ENCODE data around the gene GAREM2.

GAREM2 gene

GRCh38 chr2:26215833-26216232, 42.9 kb downstream of the GAREM2 start:
- Histone ChIP-seq H3K4me1 (ENCODE audit: control insufficient read depth, insufficient read depth, low read length) (no peaks in the 10 kb centered on the region), H3K36me3 (ENCODE audit: control insufficient read depth, insufficient read depth, low read length, severe bottlenecking) (peaks cover 95% of the 10 kb centered on the region)

GRCh38 chr2:26216587-26216986, 43.7 kb downstream of the GAREM2 start:
- H3K4me3 ChIP-seq (ENCODE audit: low read length): no peak overlapping the region
- peaks cover 95% of the 10 kb centered on the region for H3K36me3 ChIP-seq (ENCODE audit: control insufficient read depth, insufficient read depth, low read length, severe bottlenecking)
- H3K9me3 ChIP-seq (ENCODE audit: control insufficient read depth, low read length): peaks cover 11% of the 10 kb centered on the region
- H3K27me3 ChIP-seq (replicated peaks; ENCODE audit: control insufficient read depth, insufficient read depth, low read length): no peaks in the 10 kb centered on the region
- no peak overlapping the region for H3K9ac ChIP-seq (ENCODE audit: low read length)
- DNase-seq (ENCODE audit: low read depth): no peak
- H3K4me1 ChIP-seq (ENCODE audit: control insufficient read depth, insufficient read depth, low read length): no peaks in the 10 kb centered on the region

More at GRCh38 chr2:26215833-26216232, 42.9 kb downstream of the GAREM2 start:
- no peak overlapping the region for H3K4me3 ChIP-seq (ENCODE audit: low read length)
- DNase-seq (ENCODE audit: low read depth): no peak
- no peak overlapping the region for H3K9ac ChIP-seq (ENCODE audit: low read length)
- peaks cover 11% of the 10 kb centered on the region for H3K9me3 ChIP-seq (ENCODE audit: control insufficient read depth, low read length)
- H3K27me3 ChIP-seq (replicated peaks; ENCODE audit: control insufficient read depth, insufficient read depth, low read length): no peaks in the 10 kb centered on the region

GRCh38 chr2:26217720-26218119, 44.8 kb downstream of the GAREM2 start:
- Histone ChIP-seq H3K9ac (ENCODE audit: low read length) (no peak overlapping the region), H3K4me3 (ENCODE audit: low read length) (no peak overlapping the region), H3K4me1 (ENCODE audit: control insufficient read depth, insufficient read depth, low read length) (no peaks in the 10 kb centered on the region), H3K36me3 (ENCODE audit: control insufficient read depth, insufficient read depth, low read length, severe bottlenecking) (peaks cover 95% of the 10 kb centered on the region), H3K27me3 (replicated peaks; ENCODE audit: control insufficient read depth, insufficient read depth, low read length) (no peaks in the 10 kb centered on the region), H3K9me3 (ENCODE audit: control insufficient read depth, low read length) (peaks cover 11% of the 10 kb centered on the region)
- DNase-seq (ENCODE audit: low read depth): no peak

GRCh38 chr2:26223018-26223417, 50.1 kb downstream of the GAREM2 start:
- no peak for DNase-seq (ENCODE audit: low read depth)
- H3K9ac ChIP-seq (ENCODE audit: low read length): no peak overlapping the region
- H3K4me1 ChIP-seq (ENCODE audit: control insufficient read depth, insufficient read depth, low read length): no peaks in the 10 kb centered on the region
- no peak overlapping the region for H3K4me3 ChIP-seq (ENCODE audit: low read length)
- H3K36me3 ChIP-seq (ENCODE audit: control insufficient read depth, insufficient read depth, low read length, severe bottlenecking): peaks cover 95% of the 10 kb centered on the region
- peaks cover 19% of the 10 kb centered on the region for H3K9me3 ChIP-seq (ENCODE audit: control insufficient read depth, low read length)
- no peaks in the 10 kb centered on the region for H3K27me3 ChIP-seq (replicated peaks; ENCODE audit: control insufficient read depth, insufficient read depth, low read length)

GRCh38 chr2:26224095-26224494, 51.2 kb downstream of the GAREM2 start:
- no peak for DNase-seq (ENCODE audit: low read depth)
- Histone ChIP-seq H3K27me3 (replicated peaks; ENCODE audit: control insufficient read depth, insufficient read depth, low read length) (no peaks in the 10 kb centered on the region), H3K9me3 (ENCODE audit: control insufficient read depth, low read length) (peaks cover 17% of the 10 kb centered on the region), H3K9ac (ENCODE audit: low read length) (no peak overlapping the region), H3K4me3 (ENCODE audit: low read length) (no peak overlapping the region), H3K4me1 (ENCODE audit: control insufficient read depth, insufficient read depth, low read length) (no peaks in the 10 kb centered on the region), H3K36me3 (ENCODE audit: control insufficient read depth, insufficient read depth, low read length, severe bottlenecking) (peaks cover 97% of the 10 kb centered on the region)

GRCh38 chr2:26229595-26229994, 56.7 kb downstream of the GAREM2 start:
- H3K9me3 ChIP-seq (ENCODE audit: control insufficient read depth, low read length): peaks cover 17% of the 10 kb centered on the region
- H3K27me3 ChIP-seq (replicated peaks; ENCODE audit: control insufficient read depth, insufficient read depth, low read length): no peaks in the 10 kb centered on the region
- H3K9ac ChIP-seq (ENCODE audit: low read length): no peak overlapping the region
- peaks cover 100% of the 10 kb centered on the region for H3K36me3 ChIP-seq (ENCODE audit: control insufficient read depth, insufficient read depth, low read length, severe bottlenecking)
- H3K4me1 ChIP-seq (ENCODE audit: control insufficient read depth, insufficient read depth, low read length): no peaks in the 10 kb centered on the region
- no peak overlapping the region for H3K4me3 ChIP-seq (ENCODE audit: low read length)
- DNase-seq (ENCODE audit: low read depth): no peak

GRCh38 chr2:26230806-26231205, 57.9 kb downstream of the GAREM2 start:
- Histone ChIP-seq H3K27me3 (replicated peaks; ENCODE audit: control insufficient read depth, insufficient read depth, low read length) (no peaks in the 10 kb centered on the region), H3K4me3 (ENCODE audit: low read length) (no peak overlapping the region), H3K4me1 (ENCODE audit: control insufficient read depth, insufficient read depth, low read length) (no peaks in the 10 kb centered on the region), H3K9ac (ENCODE audit: low read length) (no peak overlapping the region), H3K36me3 (ENCODE audit: control insufficient read depth, insufficient read depth, low read length, severe bottlenecking) (peaks cover 100% of the 10 kb centered on the region), H3K9me3 (ENCODE audit: control insufficient read depth, low read length) (peaks cover 14% of the 10 kb centered on the region)
- no peak for DNase-seq (ENCODE audit: low read depth)

- peaks cover 81% of the 10 kb centered on the region for H3K36me3 ChIP-seq (ENCODE audit: control insufficient read depth, insufficient read depth, low read length, severe bottlenecking)
Observed at GRCh38 chr2:26235089-26235488, 62.2 kb downstream of the GAREM2 start.

GRCh38 chr2:26237868-26238267, 65.0 kb downstream of the GAREM2 start:
- Histone ChIP-seq H3K9me3 (ENCODE audit: control insufficient read depth, low read length) (no peaks in the 10 kb centered on the region), H3K36me3 (ENCODE audit: control insufficient read depth, insufficient read depth, low read length, severe bottlenecking) (peaks cover 54% of the 10 kb centered on the region), H3K27me3 (replicated peaks; ENCODE audit: control insufficient read depth, insufficient read depth, low read length) (no peaks in the 10 kb centered on the region), H3K4me3 (ENCODE audit: low read length) (no peak overlapping the region), H3K9ac (ENCODE audit: low read length) (no peak overlapping the region), H3K4me1 (ENCODE audit: control insufficient read depth, insufficient read depth, low read length) (peaks cover 48% of the 10 kb centered on the region)
- no peak for DNase-seq (ENCODE audit: low read depth)

More at GRCh38 chr2:26235089-26235488, 62.2 kb downstream of the GAREM2 start:
- H3K9me3 ChIP-seq (ENCODE audit: control insufficient read depth, low read length): no peaks in the 10 kb centered on the region
- H3K4me1 ChIP-seq (ENCODE audit: control insufficient read depth, insufficient read depth, low read length): peaks cover 26% of the 10 kb centered on the region
- DNase-seq (ENCODE audit: low read depth): no peak
- H3K4me3 ChIP-seq (ENCODE audit: low read length): no peak overlapping the region
- H3K9ac ChIP-seq (ENCODE audit: low read length): no peak overlapping the region
- H3K27me3 ChIP-seq (replicated peaks; ENCODE audit: control insufficient read depth, insufficient read depth, low read length): no peaks in the 10 kb centered on the region

- no peaks in the 10 kb centered on the region for H3K27me3 ChIP-seq (replicated peaks; ENCODE audit: control insufficient read depth, insufficient read depth, low read length)
- H3K9ac ChIP-seq (ENCODE audit: low read length): peak overlapping the region; percentile 28
- peak; percentile 69 for DNase-seq (ENCODE audit: low read depth)
Observed at GRCh38 chr2:26238311-26238958, 65.5 kb downstream of the GAREM2 start.

More at GRCh38 chr2:26238311-26238958, 65.5 kb downstream of the GAREM2 start:
- H3K36me3 ChIP-seq (ENCODE audit: control insufficient read depth, insufficient read depth, low read length, severe bottlenecking): peaks cover 48% of the 10 kb centered on the region
- H3K4me1 ChIP-seq (ENCODE audit: control insufficient read depth, insufficient read depth, low read length): peaks cover 48% of the 10 kb centered on the region
- peak overlapping the region; percentile 32 for H3K4me3 ChIP-seq (ENCODE audit: low read length)
- no peaks in the 10 kb centered on the region for H3K9me3 ChIP-seq (ENCODE audit: control insufficient read depth, low read length)
